ENCODE results near the gene LRMDA. TPM values are rescaled to one million over a fixed set of nuclear protein-coding genes. Genes with fewer than 3 reads are reported as not detected.

LRMDA gene
- total and polyA plus RNA-seq, 2 of the 8 experiments (the other 6 are each of a cell fraction or from before 2014, with no cell fraction given), result 0.86 to 2.8 TPM

DNA sequence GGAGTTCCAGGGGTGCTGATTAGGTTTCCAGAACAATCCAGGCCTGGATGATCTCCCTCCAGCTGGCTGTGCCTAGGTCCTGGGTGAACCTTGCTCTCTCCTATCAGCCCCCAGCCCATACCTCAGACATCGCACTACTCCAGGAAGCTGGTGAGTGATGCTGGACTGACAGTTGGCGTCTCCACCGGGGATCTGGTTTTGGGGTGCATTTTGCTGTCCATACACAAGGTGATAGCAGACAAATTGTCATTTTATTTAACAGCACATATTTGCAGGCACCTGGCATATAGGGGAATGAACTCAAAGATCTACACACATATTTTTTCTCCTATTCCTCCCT lies 601.2 kb downstream of the LRMDA start (continued):
- TF ChIP-seq, protein P1, sequence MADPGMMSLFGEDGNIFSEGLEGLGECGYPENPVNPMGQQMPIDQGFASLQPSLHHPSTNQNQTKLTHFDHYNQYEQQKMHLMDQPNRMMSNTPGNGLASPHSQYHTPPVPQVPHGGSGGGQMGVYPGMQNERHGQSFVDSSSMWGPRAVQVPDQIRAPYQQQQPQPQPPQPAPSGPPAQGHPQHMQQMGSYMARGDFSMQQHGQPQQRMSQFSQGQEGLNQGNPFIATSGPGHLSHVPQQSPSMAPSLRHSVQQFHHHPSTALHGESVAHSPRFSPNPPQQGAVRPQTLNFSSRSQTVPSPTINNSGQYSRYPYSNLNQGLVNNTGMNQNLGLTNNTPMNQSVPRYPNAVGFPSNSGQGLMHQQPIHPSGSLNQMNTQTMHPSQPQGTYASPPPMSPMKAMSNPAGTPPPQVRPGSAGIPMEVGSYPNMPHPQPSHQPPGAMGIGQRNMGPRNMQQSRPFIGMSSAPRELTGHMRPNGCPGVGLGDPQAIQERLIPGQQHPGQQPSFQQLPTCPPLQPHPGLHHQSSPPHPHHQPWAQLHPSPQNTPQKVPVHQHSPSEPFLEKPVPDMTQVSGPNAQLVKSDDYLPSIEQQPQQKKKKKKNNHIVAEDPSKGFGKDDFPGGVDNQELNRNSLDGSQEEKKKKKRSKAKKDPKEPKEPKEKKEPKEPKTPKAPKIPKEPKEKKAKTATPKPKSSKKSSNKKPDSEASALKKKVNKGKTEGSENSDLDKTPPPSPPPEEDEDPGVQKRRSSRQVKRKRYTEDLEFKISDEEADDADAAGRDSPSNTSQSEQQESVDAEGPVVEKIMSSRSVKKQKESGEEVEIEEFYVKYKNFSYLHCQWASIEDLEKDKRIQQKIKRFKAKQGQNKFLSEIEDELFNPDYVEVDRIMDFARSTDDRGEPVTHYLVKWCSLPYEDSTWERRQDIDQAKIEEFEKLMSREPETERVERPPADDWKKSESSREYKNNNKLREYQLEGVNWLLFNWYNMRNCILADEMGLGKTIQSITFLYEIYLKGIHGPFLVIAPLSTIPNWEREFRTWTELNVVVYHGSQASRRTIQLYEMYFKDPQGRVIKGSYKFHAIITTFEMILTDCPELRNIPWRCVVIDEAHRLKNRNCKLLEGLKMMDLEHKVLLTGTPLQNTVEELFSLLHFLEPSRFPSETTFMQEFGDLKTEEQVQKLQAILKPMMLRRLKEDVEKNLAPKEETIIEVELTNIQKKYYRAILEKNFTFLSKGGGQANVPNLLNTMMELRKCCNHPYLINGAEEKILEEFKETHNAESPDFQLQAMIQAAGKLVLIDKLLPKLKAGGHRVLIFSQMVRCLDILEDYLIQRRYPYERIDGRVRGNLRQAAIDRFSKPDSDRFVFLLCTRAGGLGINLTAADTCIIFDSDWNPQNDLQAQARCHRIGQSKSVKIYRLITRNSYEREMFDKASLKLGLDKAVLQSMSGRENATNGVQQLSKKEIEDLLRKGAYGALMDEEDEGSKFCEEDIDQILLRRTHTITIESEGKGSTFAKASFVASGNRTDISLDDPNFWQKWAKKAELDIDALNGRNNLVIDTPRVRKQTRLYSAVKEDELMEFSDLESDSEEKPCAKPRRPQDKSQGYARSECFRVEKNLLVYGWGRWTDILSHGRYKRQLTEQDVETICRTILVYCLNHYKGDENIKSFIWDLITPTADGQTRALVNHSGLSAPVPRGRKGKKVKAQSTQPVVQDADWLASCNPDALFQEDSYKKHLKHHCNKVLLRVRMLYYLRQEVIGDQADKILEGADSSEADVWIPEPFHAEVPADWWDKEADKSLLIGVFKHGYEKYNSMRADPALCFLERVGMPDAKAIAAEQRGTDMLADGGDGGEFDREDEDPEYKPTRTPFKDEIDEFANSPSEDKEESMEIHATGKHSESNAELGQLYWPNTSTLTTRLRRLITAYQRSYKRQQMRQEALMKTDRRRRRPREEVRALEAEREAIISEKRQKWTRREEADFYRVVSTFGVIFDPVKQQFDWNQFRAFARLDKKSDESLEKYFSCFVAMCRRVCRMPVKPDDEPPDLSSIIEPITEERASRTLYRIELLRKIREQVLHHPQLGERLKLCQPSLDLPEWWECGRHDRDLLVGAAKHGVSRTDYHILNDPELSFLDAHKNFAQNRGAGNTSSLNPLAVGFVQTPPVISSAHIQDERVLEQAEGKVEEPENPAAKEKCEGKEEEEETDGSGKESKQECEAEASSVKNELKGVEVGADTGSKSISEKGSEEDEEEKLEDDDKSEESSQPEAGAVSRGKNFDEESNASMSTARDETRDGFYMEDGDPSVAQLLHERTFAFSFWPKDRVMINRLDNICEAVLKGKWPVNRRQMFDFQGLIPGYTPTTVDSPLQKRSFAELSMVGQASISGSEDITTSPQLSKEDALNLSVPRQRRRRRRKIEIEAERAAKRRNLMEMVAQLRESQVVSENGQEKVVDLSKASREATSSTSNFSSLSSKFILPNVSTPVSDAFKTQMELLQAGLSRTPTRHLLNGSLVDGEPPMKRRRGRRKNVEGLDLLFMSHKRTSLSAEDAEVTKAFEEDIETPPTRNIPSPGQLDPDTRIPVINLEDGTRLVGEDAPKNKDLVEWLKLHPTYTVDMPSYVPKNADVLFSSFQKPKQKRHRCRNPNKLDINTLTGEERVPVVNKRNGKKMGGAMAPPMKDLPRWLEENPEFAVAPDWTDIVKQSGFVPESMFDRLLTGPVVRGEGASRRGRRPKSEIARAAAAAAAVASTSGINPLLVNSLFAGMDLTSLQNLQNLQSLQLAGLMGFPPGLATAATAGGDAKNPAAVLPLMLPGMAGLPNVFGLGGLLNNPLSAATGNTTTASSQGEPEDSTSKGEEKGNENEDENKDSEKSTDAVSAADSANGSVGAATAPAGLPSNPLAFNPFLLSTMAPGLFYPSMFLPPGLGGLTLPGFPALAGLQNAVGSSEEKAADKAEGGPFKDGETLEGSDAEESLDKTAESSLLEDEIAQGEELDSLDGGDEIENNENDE (IDR thresholded peaks at IDR 0.05; ENCODE audit: insufficient replicate concordance, low read length), result no peak
- no peak for TF ChIP-seq NRF1 (IDR thresholded peaks at IDR 0.05; ENCODE audit: low read depth, low read length)
- no peak for TF ChIP-seq CREB1 (IDR thresholded peaks at IDR 0.05)
- no peak for TF ChIP-seq POLR2AphosphoS5 (IDR thresholded peaks at IDR 0.05; ENCODE audit: low read depth, low read length)
- no peak for TF ChIP-seq RXRA (IDR thresholded peaks at IDR 0.05; ENCODE audit: insufficient read depth, low read depth, low read length)
- no peak for TF ChIP-seq KDM4A (IDR thresholded peaks at IDR 0.05; ENCODE audit: low read depth, low read length, severe bottlenecking)
- TF ChIP-seq JUN (IDR thresholded peaks at IDR 0.05; ENCODE audit: low read depth, low read length), result no peak
- TF ChIP-seq BRCA1 (IDR thresholded peaks at IDR 0.05; ENCODE audit: low read depth, low read length), result no peak
- TF ChIP-seq, protein P2, sequence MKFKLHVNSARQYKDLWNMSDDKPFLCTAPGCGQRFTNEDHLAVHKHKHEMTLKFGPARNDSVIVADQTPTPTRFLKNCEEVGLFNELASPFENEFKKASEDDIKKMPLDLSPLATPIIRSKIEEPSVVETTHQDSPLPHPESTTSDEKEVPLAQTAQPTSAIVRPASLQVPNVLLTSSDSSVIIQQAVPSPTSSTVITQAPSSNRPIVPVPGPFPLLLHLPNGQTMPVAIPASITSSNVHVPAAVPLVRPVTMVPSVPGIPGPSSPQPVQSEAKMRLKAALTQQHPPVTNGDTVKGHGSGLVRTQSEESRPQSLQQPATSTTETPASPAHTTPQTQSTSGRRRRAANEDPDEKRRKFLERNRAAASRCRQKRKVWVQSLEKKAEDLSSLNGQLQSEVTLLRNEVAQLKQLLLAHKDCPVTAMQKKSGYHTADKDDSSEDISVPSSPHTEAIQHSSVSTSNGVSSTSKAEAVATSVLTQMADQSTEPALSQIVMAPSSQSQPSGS (IDR thresholded peaks at IDR 0.05; ENCODE audit: low read length), result no peak
- no peak for TF ChIP-seq NANOG (IDR thresholded peaks at IDR 0.05; ENCODE audit: insufficient read depth, low read depth, low read length, poor library complexity, severe bottlenecking)
